ENCODE data around the gene RAB1B.
"Not testable (repeated sequence)": the region's sequence is repeated elsewhere in the genome, so short reads cannot be mapped to it uniquely, and the experiment has no call there.

The RAB1B gene

GRCh38 chr11:66315921-66316811 lies 47.7 kb downstream of the RAB1B start:
- no peaks in the 10 kb centered on the region for H3K27me3 ChIP-seq (ENCODE audit: low read depth)
- H3K36me3 ChIP-seq (replicated peaks) = no peaks in the 10 kb centered on the region
- H3K4me3 ChIP-seq = no peak overlapping the region
- in situ Hi-C loops (cut with MboI; ENCODE audit: low sequenced_read_pairs) = no loop called here
- peaks cover 8% of the 10 kb centered on the region for H3K4me1 ChIP-seq
- no peaks in the 10 kb centered on the region; the same call in 1 of the 2 replicates for H3K9me3 ChIP-seq
- DNase-seq (ENCODE audit: low spot score in 2 of 2) = no peak

- no peaks in the 10 kb centered on the region for H3K27me3 ChIP-seq (ENCODE audit: low read depth)
- no peaks in the 10 kb centered on the region; the same call in 1 of the 2 replicates for H3K9me3 ChIP-seq
- H3K36me3 ChIP-seq (replicated peaks) = no peaks in the 10 kb centered on the region
- H3K4me3 ChIP-seq = no peak within 1 kb of the TSS
- H3K4me1 ChIP-seq = peaks cover 4% of the 10 kb centered on the region
- in situ Hi-C loops (cut with MboI; ENCODE audit: low sequenced_read_pairs) = no loop called here
- DNase-seq (ENCODE audit: low spot score in 2 of 2) = no peak
Measured at GRCh38 chr11:66316849-66317251, 48.4 kb downstream of the RAB1B start, which contains the start of gene CD248. Gene CD248 (minus strand): TSS chr11:66317044. CDS start chr11:66317027, 17 bp downstream.

DNA sequence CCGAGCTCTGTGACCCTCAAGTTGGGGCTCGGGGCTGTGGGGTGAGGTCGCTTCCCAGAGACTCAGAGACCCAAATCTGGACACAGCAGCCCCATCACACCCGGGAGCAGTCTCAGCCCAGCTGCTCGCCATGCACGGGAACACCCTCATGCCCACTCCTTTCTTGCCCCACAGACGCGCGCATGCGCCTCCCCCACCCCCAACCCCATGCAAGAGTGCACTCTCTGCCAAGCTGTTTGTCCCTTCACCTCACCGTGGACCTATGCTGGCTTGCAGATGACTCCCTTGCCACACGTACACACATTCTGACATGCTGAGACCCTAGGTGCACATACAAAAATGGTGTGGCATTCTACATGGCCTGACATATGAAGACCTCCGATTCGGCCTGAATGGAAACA lies 48.9 kb downstream of the RAB1B start:
- no peak for DNase-seq (ENCODE audit: low spot score in 2 of 2)
- in situ Hi-C loops (cut with MboI; ENCODE audit: low sequenced_read_pairs) = no loop called here
- H3K27me3 ChIP-seq (ENCODE audit: low read depth) = no peaks in the 10 kb centered on the region

DNA sequence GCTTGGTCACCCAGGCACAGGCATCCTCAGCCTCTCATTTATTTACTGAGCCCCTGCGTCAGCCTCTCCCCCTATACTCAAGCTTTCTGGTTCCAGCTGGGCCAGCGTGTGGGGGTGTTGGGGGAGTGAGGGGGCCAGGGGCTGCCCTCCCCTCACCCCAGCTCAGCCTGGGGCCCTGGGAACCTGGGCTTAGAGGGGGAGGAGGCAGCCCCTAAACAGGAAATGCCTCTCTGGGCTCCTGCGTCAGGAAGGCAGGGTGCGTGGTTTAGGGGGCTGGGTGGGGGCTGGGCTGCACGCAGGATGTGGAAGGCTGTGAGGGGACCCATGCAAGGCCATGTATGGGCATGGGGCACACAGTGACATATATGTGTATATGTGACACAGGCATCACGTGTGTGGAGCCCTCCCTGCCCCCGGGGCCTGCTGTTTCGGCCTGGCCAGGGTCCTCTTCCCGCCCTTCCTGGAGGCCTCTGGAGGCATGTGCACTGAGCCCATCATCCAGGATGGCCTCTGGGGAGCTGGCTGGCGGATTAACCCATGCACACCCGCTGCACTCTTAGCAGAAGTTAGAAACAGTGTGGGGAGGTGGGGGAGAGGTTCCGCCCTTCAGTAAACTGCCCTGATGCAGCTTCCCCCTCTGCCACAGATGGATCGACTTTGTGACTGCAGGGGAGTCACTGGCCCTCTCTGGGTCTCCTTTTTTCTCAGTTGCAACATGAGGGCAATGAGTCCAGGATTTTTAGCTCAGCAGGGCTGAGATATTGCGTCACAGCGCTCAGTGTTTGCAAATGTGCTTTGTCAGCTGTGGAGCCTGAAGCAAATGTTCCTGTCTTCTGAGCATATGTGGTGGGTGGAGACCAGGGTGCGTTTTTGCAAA lies 49.5 kb downstream of the RAB1B start:
- in situ Hi-C loops (cut with MboI; ENCODE audit: low sequenced_read_pairs) = no loop called here
- DNase-seq (ENCODE audit: low spot score in 2 of 2) = no peak
- H3K27me3 ChIP-seq (ENCODE audit: low read depth) = no peaks in the 10 kb centered on the region
- no peaks in the 10 kb centered on the region for H3K36me3 ChIP-seq (replicated peaks)
- H3K4me3 ChIP-seq = no peak overlapping the region
- peaks cover 4% of the 10 kb centered on the region for H3K4me1 ChIP-seq
- H3K9me3 ChIP-seq = no peaks in the 10 kb centered on the region; the same call in 1 of the 2 replicates

More for the DNA sequence above, 48.9 kb downstream of the RAB1B start:
- H3K4me1 ChIP-seq = peaks cover 4% of the 10 kb centered on the region
- no peaks in the 10 kb centered on the region for H3K36me3 ChIP-seq (replicated peaks)
- no peak overlapping the region for H3K4me3 ChIP-seq
- no peaks in the 10 kb centered on the region; the same call in 1 of the 2 replicates for H3K9me3 ChIP-seq

- no peaks in the 10 kb centered on the region for H3K4me1 ChIP-seq
- no peak overlapping the region for H3K4me3 ChIP-seq
- H3K9me3 ChIP-seq = no peaks in the 10 kb centered on the region; the same call in 1 of the 2 replicates
- no peaks in the 10 kb centered on the region for H3K36me3 ChIP-seq (replicated peaks)
- H3K27me3 ChIP-seq (ENCODE audit: low read depth) = no peaks in the 10 kb centered on the region
- in situ Hi-C loops (cut with MboI; ENCODE audit: low sequenced_read_pairs) = no loop called here
- no peak for DNase-seq (ENCODE audit: low spot score in 2 of 2)
Measured at GRCh38 chr11:66318600-66318970, 50.1 kb downstream of the RAB1B start.

DNA sequence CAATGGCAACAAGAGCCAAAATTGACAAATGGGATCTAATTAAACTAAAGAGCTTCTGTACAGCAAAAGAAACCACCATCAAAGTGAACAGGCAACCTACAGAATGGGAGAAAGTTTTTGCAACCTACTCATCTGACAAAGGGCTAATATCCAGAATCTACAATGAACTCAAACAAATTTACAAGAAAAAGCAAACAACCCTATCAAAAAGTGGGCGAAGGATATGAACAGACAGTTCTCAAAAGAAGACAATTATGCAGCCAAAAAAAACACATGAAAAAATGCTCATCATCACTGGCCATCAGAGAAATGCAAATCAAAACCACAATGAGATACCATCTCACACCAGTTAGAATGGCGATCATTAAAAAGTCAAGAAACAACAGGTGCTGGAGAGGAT lies 51.9 kb downstream of the RAB1B start:
- H3K4me3 ChIP-seq; H3K9me3 ChIP-seq; in situ Hi-C loops (cut with MboI; ENCODE audit: low sequenced_read_pairs); DNase-seq (ENCODE audit: low spot score in 2 of 2); H3K36me3 ChIP-seq (replicated peaks); H3K4me1 ChIP-seq; H3K27me3 ChIP-seq (ENCODE audit: low read depth): not testable (repeated sequence)

DNA sequence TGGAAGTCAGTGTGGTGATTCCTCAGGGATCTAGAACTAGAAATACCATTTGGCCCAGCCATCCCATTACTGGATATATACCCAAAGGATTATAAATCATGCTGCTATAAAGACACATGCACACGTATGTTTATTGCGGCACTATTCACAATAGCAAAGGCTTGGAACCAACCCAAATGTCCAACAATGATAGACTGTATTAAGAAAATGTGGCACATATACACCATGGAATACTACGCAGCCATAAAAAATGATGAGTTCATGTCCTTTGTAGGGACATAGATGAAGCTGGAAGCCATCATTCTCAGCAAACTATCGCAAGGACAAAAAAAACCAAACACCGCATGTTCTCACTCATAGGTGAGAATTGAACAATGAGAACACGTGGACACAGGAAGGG lies 52.3 kb downstream of the RAB1B start:
- in situ Hi-C loops (cut with MboI; ENCODE audit: low sequenced_read_pairs) = not testable (repeated sequence)

DNA sequence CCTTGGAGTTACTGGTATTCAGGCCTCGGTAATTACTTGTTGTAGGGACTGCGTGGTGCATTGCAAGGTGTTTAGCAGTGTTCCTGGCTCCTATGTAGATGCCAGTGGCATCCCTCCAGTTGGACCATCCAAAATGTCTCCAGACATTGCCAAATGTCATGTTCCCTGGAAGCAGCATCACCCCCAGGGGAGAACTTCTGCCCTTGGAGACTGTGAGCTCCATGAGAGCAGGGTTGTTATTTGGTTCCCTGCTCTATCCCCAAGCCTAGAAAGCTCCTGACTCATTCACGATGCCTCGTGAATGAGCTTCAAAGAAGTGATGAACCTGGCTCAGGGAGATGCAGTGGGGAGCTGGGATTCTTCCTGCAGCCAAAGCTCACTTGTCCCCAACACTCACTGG lies 53.2 kb downstream of the RAB1B start:
- Histone ChIP-seq H3K9me3 (no peaks in the 10 kb centered on the region; the same call in 1 of the 2 replicates), H3K4me1 (no peaks in the 10 kb centered on the region), H3K4me3 (no peak overlapping the region), H3K36me3 (replicated peaks) (no peaks in the 10 kb centered on the region), H3K27me3 (ENCODE audit: low read depth) (no peaks in the 10 kb centered on the region)
- no peak for DNase-seq (ENCODE audit: low spot score in 2 of 2)
- in situ Hi-C loops (cut with MboI; ENCODE audit: low sequenced_read_pairs) = no loop called here

More for the DNA sequence above, 52.3 kb downstream of the RAB1B start:
- H3K4me1 ChIP-seq; H3K36me3 ChIP-seq (replicated peaks); H3K4me3 ChIP-seq; DNase-seq (ENCODE audit: low spot score in 2 of 2); H3K9me3 ChIP-seq; H3K27me3 ChIP-seq (ENCODE audit: low read depth): not testable (repeated sequence)

DNA sequence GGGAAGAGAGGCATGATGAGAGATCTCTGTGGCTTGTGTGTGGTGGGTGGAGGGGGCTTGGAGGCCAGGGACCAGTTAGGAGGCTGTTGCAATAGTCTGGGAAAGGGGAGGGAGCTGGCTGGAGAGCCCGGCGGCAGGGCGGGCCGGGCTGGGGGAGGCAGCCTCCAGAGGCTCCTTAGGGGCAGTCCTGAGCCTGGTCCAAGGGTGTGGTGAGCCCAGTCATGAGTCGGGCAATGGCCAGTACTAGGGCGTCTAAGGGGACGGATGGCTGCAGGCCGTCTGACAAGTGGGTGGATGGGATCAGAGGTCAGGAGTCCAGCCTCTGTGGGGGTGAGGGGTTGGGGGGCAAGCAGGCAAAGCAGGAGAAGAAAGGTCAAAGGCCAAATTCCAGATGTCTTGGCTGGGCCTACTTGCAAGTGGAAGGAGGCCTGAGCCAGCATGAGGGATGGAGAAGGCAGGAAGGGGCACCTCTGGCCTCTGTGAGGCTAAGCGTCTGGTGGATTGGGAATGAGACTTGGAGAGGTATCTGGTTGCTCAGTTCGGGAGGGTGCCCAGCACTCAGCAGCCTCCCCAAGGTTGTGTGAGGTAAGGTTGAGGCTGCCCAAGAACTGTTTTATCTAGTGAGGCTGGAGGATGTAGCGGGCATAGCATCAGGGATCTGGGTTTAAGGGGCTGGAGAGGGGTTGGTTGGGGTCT lies 54.4 kb downstream of the RAB1B start:
- in situ Hi-C loops (cut with MboI; ENCODE audit: low sequenced_read_pairs) = no loop called here
- no peak for DNase-seq (ENCODE audit: low spot score in 2 of 2)
- H3K4me3 ChIP-seq = no peak overlapping the region
- no peaks in the 10 kb centered on the region; the same call in 1 of the 2 replicates for H3K9me3 ChIP-seq
- no peaks in the 10 kb centered on the region for H3K27me3 ChIP-seq (ENCODE audit: low read depth)
- no peaks in the 10 kb centered on the region for H3K4me1 ChIP-seq
- no peaks in the 10 kb centered on the region for H3K36me3 ChIP-seq (replicated peaks)

DNA sequence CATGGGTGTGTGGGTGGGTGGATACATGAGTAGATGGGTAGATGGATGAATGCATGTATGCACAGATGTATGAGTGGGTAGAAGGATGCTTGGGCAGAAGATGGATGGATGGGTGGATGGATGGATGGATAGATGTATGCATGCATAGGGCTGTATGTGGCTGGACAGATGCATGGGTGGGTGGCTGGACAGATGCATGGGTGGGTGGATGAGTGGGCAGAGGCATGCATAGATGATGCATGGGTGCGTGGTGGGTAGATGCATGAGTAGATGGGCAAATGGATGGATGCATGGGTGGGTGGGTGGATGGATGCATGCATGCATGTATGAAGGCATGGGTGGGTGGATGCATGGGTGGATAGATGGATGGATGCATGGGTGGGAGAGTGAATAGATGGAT lies 55.2 kb downstream of the RAB1B start:
- Histone ChIP-seq H3K9me3 (no peaks in the 10 kb centered on the region; the same call in 1 of the 2 replicates), H3K36me3 (replicated peaks) (no peaks in the 10 kb centered on the region), H3K4me1 (no peaks in the 10 kb centered on the region), H3K27me3 (ENCODE audit: low read depth) (no peaks in the 10 kb centered on the region), H3K4me3 (no peak overlapping the region)
- in situ Hi-C loops (cut with MboI; ENCODE audit: low sequenced_read_pairs) = no loop called here
- DNase-seq (ENCODE audit: low spot score in 2 of 2) = no peak

GRCh38 chr11:66324664-66325063 lies 56.2 kb downstream of the RAB1B start:
- no peak for DNase-seq (ENCODE audit: low spot score in 2 of 2)
- Histone ChIP-seq H3K27me3 (ENCODE audit: low read depth) (no peaks in the 10 kb centered on the region), H3K4me3 (no peak overlapping the region), H3K9me3 (no peaks in the 10 kb centered on the region), H3K36me3 (replicated peaks) (no peaks in the 10 kb centered on the region), H3K4me1 (no peaks in the 10 kb centered on the region)
- in situ Hi-C loops (cut with MboI; ENCODE audit: low sequenced_read_pairs) = no loop called here

- H3K4me3 ChIP-seq = no peak overlapping the region
- H3K36me3 ChIP-seq (replicated peaks) = no peaks in the 10 kb centered on the region
- H3K4me1 ChIP-seq = no peaks in the 10 kb centered on the region
- in situ Hi-C loops (cut with MboI; ENCODE audit: low sequenced_read_pairs) = no loop called here
- DNase-seq (ENCODE audit: low spot score in 2 of 2) = no peak
- H3K27me3 ChIP-seq (ENCODE audit: low read depth) = no peaks in the 10 kb centered on the region
- no peaks in the 10 kb centered on the region for H3K9me3 ChIP-seq
Measured at GRCh38 chr11:66325263-66325671, 56.8 kb downstream of the RAB1B start.

DNA sequence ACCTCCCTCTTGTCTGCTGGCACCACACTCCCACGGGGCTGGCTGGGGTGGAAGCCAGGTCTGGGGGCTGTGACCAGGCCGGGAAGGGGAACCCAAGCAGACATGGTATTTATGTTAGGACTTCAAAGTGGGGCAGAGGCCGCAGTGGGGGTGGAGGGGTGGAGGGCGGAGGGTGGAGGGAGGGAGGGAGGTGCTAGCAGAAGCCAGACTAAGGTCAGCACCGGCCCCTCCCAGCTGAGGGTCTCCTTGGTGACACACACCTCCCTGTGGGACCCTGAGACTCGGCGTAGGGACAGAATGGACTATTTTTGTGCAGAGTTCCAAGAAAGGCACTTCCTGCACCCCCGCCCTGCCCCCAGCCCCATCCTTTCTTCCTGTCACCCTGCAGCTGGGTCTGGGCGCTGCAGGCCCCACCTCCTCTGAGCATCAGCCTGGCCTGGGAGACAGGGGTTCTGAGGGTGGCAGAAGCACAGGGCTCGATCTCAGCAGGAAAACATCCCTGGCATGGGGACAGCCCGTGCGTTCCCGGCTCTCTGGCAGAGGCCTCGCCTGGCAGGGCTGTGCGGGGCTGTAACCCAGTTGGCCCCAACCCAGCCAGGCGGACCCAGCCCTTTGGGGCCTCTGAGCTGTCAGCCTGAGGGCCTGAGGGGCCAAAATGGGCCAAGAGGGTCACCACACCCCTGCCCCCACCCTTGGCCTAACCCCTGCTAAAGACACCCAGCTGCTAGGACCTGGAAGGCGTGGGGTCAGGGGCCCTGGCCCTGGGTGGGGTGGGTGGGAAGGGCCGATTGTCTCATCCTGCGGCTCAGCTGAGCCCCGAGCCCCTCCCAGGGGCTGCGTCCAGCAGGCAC lies 58.0 kb downstream of the RAB1B start:
- H3K4me3 ChIP-seq = no peak overlapping the region
- no peak for DNase-seq (ENCODE audit: low spot score in 2 of 2)
- no peaks in the 10 kb centered on the region for H3K4me1 ChIP-seq
- H3K27me3 ChIP-seq (ENCODE audit: low read depth) = no peaks in the 10 kb centered on the region
- in situ Hi-C loops (cut with MboI; ENCODE audit: low sequenced_read_pairs) = no loop called here
- no peaks in the 10 kb centered on the region for H3K36me3 ChIP-seq (replicated peaks)
- no peaks in the 10 kb centered on the region for H3K9me3 ChIP-seq
